ENCODE data around the gene SMAD3. TPM values are rescaled to one million over a fixed set of nuclear protein-coding genes. Genes with fewer than 3 reads are reported as not detected.
A peak's percentile ranks its signal among the peaks of the same experiment; 100 is the strongest.

Gene SMAD3
- total RNA-seq, 1 donor from 2014 or later: 61.6 TPM

GRCh38 chr15:67210555-67211168, 145.3 kb downstream of the SMAD3 start:
- intact Hi-C loops (cut with micrococcal nuclease): no loop called here
- Mint-ChIP-seq H3K4me3 (no peak overlapping the region), H3K4me1 (no peaks in the 10 kb centered on the region), H3K27ac (no peak overlapping the region), H3K9me3 (no peaks in the 10 kb centered on the region), H3K27me3 (no peaks in the 10 kb centered on the region), H3K36me3 (ENCODE audit: low read depth) (peaks cover 30% of the 10 kb centered on the region)
- DNase-seq: no peak

- no peak overlapping the region for H3K4me3 Mint-ChIP-seq
- no peak overlapping the region for H3K27ac Mint-ChIP-seq
- H3K4me1 Mint-ChIP-seq: peaks cover 3% of the 10 kb centered on the region
- H3K9me3 Mint-ChIP-seq: no peaks in the 10 kb centered on the region
- H3K27me3 Mint-ChIP-seq: no peaks in the 10 kb centered on the region
- DNase-seq: no peak
- H3K36me3 Mint-ChIP-seq (ENCODE audit: low read depth): peaks cover 27% of the 10 kb centered on the region
- intact Hi-C loops (cut with micrococcal nuclease): no loop called here
These were observed 147.4 kb downstream of the SMAD3 start for GRCh38 chr15:67212684-67213367.

GRCh38 chr15:67215102-67215501, 149.7 kb downstream of the SMAD3 start:
- no peak for DNase-seq
- H3K4me1 Mint-ChIP-seq: peaks cover 3% of the 10 kb centered on the region
- intact Hi-C loops (cut with micrococcal nuclease): no loop called here
- no peak overlapping the region for H3K27ac Mint-ChIP-seq
- H3K9me3 Mint-ChIP-seq: peaks cover 5% of the 10 kb centered on the region
- no peak overlapping the region for H3K4me3 Mint-ChIP-seq
- peaks cover 32% of the 10 kb centered on the region for H3K36me3 Mint-ChIP-seq (ENCODE audit: low read depth)
- no peaks in the 10 kb centered on the region for H3K27me3 Mint-ChIP-seq

DNA sequence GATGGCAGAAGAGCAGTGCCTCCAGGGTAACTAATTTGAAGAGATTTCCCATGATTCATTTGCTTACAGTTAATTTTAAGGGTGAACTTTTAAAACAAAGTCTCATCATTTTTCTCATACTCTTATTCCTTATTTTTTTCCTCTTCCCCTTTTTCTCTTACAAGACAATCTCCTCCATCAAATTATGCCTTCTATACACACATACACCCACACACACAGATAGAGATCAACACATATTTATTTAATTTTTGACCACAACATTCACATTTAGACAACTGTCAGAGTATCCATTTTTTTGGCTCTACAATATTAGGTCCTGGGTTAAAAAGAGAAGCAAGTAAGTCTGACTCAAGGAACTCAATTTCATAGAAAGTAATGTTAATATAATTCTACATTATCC, 151.5 kb downstream of the SMAD3 start:
- H3K4me3 Mint-ChIP-seq: no peak overlapping the region
- H3K27me3 Mint-ChIP-seq: no peaks in the 10 kb centered on the region
- H3K4me1 Mint-ChIP-seq: peaks cover 3% of the 10 kb centered on the region
- no peak for DNase-seq
- peaks cover 38% of the 10 kb centered on the region for H3K36me3 Mint-ChIP-seq (ENCODE audit: low read depth)
- H3K27ac Mint-ChIP-seq: no peak overlapping the region
- H3K9me3 Mint-ChIP-seq: peaks cover 5% of the 10 kb centered on the region
- intact Hi-C loops (cut with micrococcal nuclease): no loop called here

GRCh38 chr15:67218428-67218827, 153.0 kb downstream of the SMAD3 start:
- Mint-ChIP-seq H3K9me3 (peaks cover 5% of the 10 kb centered on the region), H3K36me3 (ENCODE audit: low read depth) (peaks cover 38% of the 10 kb centered on the region), H3K27ac (no peak overlapping the region), H3K4me1 (peaks cover 3% of the 10 kb centered on the region), H3K27me3 (no peaks in the 10 kb centered on the region), H3K4me3 (no peak overlapping the region)
- intact Hi-C loops (cut with micrococcal nuclease): no loop called here
- DNase-seq: no peak

DNA sequence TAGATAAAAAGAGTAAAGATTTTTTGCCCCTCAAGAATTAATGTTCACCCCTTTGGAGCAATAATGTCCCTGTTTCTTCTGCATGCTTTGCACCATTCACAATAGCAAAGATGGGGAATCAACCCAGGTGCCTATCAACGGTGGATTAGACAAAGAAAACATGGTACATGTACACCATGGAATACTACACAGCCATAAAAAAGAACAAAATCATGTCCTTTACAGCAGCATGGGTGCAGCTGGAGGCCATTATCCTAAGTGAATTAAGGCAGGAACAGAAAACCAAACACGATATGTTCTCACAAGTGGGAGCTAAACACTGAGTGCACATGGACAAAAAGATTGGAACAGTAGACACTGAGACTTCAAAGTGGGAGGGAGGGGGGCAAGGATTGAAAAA, 153.9 kb downstream of the SMAD3 start:
- Mint-ChIP-seq H3K4me3 (no peak overlapping the region), H3K4me1 (peaks cover 3% of the 10 kb centered on the region), H3K27me3 (no peaks in the 10 kb centered on the region), H3K9me3 (peaks cover 5% of the 10 kb centered on the region), H3K27ac (no peak overlapping the region), H3K36me3 (ENCODE audit: low read depth) (peaks cover 35% of the 10 kb centered on the region)
- DNase-seq: no peak
- intact Hi-C loops (cut with micrococcal nuclease): no loop called here

DNA sequence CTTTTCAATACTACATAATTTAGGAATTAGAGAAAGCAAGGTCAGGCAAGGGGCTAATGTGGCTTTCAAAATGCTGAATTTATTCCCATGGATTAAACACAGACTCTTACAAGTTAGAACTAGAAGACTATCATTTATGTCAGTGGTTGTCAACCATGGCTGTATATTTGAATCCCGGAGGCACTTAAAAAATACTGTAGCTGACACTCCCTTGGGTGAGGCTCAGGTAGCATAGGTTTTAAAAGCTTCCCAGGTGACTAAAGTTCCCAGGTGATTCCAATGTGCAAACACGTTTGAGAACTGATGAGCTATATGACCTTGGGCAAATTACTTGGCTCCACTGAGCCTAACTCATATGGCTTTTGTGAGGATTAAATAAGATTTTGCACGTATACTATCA, 159.5 kb downstream of the SMAD3 start:
- intact Hi-C loops (cut with micrococcal nuclease): no loop called here
- Mint-ChIP-seq H3K27ac (no peak overlapping the region), H3K9me3 (no peaks in the 10 kb centered on the region), H3K27me3 (no peaks in the 10 kb centered on the region), H3K36me3 (ENCODE audit: low read depth) (peaks cover 23% of the 10 kb centered on the region), H3K4me3 (no peak overlapping the region), H3K4me1 (peaks cover 6% of the 10 kb centered on the region)
- DNase-seq: no peak

DNA sequence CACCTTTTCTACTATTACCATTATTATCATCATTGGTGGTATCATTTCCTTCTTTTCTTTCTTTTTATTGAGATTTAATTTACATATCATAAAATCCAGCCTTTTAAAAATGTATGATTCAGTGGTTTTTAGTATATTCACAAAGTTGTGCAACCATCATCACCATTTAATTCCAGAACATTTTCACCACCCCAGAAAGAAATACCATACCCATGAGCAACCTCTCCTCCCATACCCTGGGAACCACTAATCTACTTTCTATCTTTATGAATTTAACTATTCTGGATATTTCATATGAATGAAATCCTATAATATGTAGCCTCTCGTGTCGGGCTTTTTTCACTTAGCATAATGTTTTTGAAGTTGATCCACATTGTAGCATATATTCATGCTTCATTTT, 159.9 kb downstream of the SMAD3 start:
- no peak overlapping the region for H3K27ac Mint-ChIP-seq
- intact Hi-C loops (cut with micrococcal nuclease): no loop called here
- H3K9me3 Mint-ChIP-seq: no peaks in the 10 kb centered on the region
- peaks cover 23% of the 10 kb centered on the region for H3K36me3 Mint-ChIP-seq (ENCODE audit: low read depth)
- DNase-seq: no peak
- H3K4me3 Mint-ChIP-seq: no peak overlapping the region
- no peaks in the 10 kb centered on the region for H3K27me3 Mint-ChIP-seq
- peaks cover 6% of the 10 kb centered on the region for H3K4me1 Mint-ChIP-seq

GRCh38 chr15:67227431-67227830, 162.0 kb downstream of the SMAD3 start:
- no peak overlapping the region for H3K4me3 Mint-ChIP-seq
- intact Hi-C loops (cut with micrococcal nuclease): no loop called here
- no peak overlapping the region for H3K27ac Mint-ChIP-seq
- DNase-seq: no peak
- peaks cover 6% of the 10 kb centered on the region for H3K4me1 Mint-ChIP-seq
- peaks cover 37% of the 10 kb centered on the region for H3K36me3 Mint-ChIP-seq (ENCODE audit: low read depth)
- no peaks in the 10 kb centered on the region for H3K9me3 Mint-ChIP-seq
- no peaks in the 10 kb centered on the region for H3K27me3 Mint-ChIP-seq

- intact Hi-C loops (cut with micrococcal nuclease): no loop called here
- Mint-ChIP-seq H3K36me3 (ENCODE audit: low read depth) (peaks cover 40% of the 10 kb centered on the region), H3K9me3 (no peaks in the 10 kb centered on the region), H3K4me1 (peaks cover 6% of the 10 kb centered on the region), H3K27me3 (no peaks in the 10 kb centered on the region), H3K4me3 (no peak overlapping the region), H3K27ac (no peak overlapping the region)
- DNase-seq: no peak
These were observed 162.4 kb downstream of the SMAD3 start for GRCh38 chr15:67227846-67228245.

- DNase-seq: no peak
- H3K9me3 Mint-ChIP-seq: no peaks in the 10 kb centered on the region
- H3K4me1 Mint-ChIP-seq: peaks cover 6% of the 10 kb centered on the region
- no peak overlapping the region for H3K27ac Mint-ChIP-seq
- H3K36me3 Mint-ChIP-seq (ENCODE audit: low read depth): peaks cover 44% of the 10 kb centered on the region
- H3K4me3 Mint-ChIP-seq: no peak overlapping the region
- intact Hi-C loops (cut with micrococcal nuclease): no loop called here
- no peaks in the 10 kb centered on the region for H3K27me3 Mint-ChIP-seq
These were observed 162.9 kb downstream of the SMAD3 start for GRCh38 chr15:67228286-67228685.

DNA sequence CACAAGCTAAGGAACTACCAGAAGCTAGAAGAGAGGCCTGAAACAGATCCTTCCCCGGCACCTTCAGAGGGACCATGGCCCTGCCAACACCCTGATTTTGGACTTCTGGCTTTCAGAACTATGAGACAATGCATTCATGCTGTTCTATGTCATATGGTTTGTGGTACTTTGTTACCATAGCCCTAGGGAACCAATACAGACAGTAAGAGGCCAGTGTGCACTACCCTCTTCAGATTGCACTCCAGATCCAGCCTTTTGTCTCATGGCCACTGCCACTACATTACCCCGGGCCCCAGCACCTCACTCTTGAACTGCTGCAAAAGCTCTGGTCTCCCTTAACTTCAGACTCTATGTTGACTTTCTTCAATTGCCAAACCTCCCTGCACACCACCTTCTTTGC, 165.1 kb downstream of the SMAD3 start:
- H3K4me3 Mint-ChIP-seq: no peak overlapping the region
- peaks cover 61% of the 10 kb centered on the region for H3K36me3 Mint-ChIP-seq (ENCODE audit: low read depth)
- DNase-seq: no peak
- H3K4me1 Mint-ChIP-seq: peaks cover 6% of the 10 kb centered on the region
- intact Hi-C loops (cut with micrococcal nuclease): no loop called here
- H3K27me3 Mint-ChIP-seq: no peaks in the 10 kb centered on the region
- no peak overlapping the region for H3K27ac Mint-ChIP-seq
- H3K9me3 Mint-ChIP-seq: no peaks in the 10 kb centered on the region

DNA sequence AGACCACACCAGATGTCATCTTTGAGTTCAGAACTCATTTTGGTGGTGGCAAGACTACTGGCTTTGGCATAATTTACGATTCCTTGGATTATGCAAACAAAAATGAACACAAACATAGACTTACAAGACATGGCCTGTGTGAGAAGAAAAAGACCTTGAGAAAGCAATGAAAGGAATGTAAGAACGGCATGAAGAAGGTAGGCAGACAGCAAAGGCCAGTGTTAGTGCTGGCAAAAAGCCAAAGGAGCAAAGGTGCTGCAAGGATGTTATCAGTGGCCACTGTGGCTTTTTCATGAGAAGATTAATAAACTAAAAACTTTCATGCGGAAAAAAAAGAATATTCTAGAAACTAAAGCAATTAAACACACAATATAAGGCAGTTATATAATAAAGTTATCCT, 167.2 kb downstream of the SMAD3 start:
- Mint-ChIP-seq H3K27ac (no peak overlapping the region), H3K36me3 (ENCODE audit: low read depth) (peaks cover 63% of the 10 kb centered on the region), H3K4me1 (peaks cover 10% of the 10 kb centered on the region), H3K9me3 (no peaks in the 10 kb centered on the region), H3K4me3 (no peak overlapping the region), H3K27me3 (no peaks in the 10 kb centered on the region)
- intact Hi-C loops (cut with micrococcal nuclease): no loop called here
- no peak for DNase-seq

DNA sequence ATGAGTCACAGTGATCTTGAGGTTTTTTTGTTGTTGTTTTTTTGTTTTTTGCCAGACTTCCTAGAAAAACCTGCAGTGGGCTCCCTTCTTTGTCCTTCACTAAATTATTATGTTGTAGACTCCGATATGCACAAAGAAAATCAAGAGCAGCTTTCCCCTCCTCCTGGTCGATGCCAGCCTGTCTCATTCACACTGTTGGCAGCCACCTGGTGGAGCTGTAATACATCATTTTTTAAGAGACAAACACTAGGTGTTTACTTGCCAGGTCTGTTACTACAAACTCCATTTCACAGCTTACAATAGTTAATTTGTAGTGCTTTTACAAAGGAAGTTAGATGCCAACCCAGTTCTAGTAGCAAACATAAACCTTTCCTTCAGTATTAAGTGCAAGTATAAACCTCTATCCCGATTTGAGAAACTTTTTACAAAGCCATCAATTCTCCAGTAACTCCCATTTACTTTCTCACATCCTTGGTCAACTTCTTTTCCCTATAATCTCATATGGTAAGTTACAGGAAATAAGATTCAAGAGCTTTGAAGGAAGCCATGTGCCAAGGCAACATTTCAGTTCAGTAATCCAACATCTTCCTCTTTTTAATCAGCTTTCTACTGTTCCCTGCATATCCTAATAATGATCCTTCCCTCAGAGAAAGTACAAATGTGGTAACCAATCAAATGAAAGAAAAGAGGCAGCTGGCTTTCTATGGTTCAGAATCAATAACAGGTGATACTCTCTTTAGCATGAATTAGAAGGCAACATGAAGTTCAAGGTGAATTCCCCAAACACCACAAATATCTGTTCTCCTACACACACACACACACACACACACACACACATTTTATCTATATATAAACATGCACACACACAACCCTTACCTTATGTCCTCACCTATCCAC, 175.1 kb downstream of the SMAD3 start:
- intact Hi-C loops (cut with micrococcal nuclease): loop anchor here (1.0 to 5.0 kb wide), 9 partner anchors 14 to 597 kb away; partner anchors contain the start of genes AAGAB and IQCH
- Mint-ChIP-seq H3K36me3 (ENCODE audit: low read depth) (peaks cover 26% of the 10 kb centered on the region), H3K4me1 (peaks cover 44% of the 10 kb centered on the region), H3K4me3 (peak overlapping the region; percentile 80), H3K9me3 (no peaks in the 10 kb centered on the region), H3K27ac (peak overlapping the region; percentile 91), H3K27me3 (no peaks in the 10 kb centered on the region)
- DNase-seq: peak; percentile 72
